Mesothelial cell of epicardium (in vitro differentiated cells): ENCODE measurements around the gene CRACR2B. TPM values are rescaled to one million over a fixed set of nuclear protein-coding genes. Genes with fewer than 3 reads are reported as not detected.
A peak's percentile ranks its signal among the peaks of the same experiment; 100 is the strongest.

Experiments
- DNase-seq, 2 experiments: peaks; one replicate each; pipeline ENCODE4 v3.0.0; 2021; ENCODE audit warnings: low spot score in 2 of 2; ENCODE audit not compliant: unreplicated experiment in 2 of 2
- H3K27ac Mint-ChIP-seq: 2 replicates; pipeline ENCODE4 v1.8.0; 2021; ENCODE audit warnings: mixed read lengths
- H3K27me3 Mint-ChIP-seq: 2 replicates; pipeline ENCODE4 v1.8.0; 2021; ENCODE audit warnings: low read depth, mixed read lengths
- H3K36me3 Mint-ChIP-seq: 2 replicates; pipeline ENCODE4 v1.8.0; 2021; ENCODE audit warnings: mixed read lengths
- H3K4me1 Mint-ChIP-seq: 2 replicates; pipeline ENCODE4 v1.8.0; 2021; ENCODE audit warnings: mixed read lengths
- H3K4me3 Mint-ChIP-seq: 2 replicates; pipeline ENCODE4 v1.8.0; 2021; ENCODE audit warnings: mild to moderate bottlenecking, moderate library complexity, mixed read lengths
- H3K9me3 Mint-ChIP-seq: 2 replicates; pipeline ENCODE4 v1.8.0; 2021; ENCODE audit warnings: mixed read lengths
- CTCF ChIP-seq: fragments of 200-600 bp; sonication (generic); IDR thresholded peaks from one replicate; pipeline ENCODE4 v1.5.0; 2021; ENCODE audit warnings: antibody characterized with exemption; ENCODE audit not compliant: unreplicated experiment
- total RNA-seq: library from RNA; stranded (reverse); gene quantifications from 3 replicates; pipeline ENCODE4 v1.2.1, GENCODE V29; 2021

The CRACR2B gene
- total RNA-seq, 1 donor from 2014 or later, result 9.9 TPM

DNA sequence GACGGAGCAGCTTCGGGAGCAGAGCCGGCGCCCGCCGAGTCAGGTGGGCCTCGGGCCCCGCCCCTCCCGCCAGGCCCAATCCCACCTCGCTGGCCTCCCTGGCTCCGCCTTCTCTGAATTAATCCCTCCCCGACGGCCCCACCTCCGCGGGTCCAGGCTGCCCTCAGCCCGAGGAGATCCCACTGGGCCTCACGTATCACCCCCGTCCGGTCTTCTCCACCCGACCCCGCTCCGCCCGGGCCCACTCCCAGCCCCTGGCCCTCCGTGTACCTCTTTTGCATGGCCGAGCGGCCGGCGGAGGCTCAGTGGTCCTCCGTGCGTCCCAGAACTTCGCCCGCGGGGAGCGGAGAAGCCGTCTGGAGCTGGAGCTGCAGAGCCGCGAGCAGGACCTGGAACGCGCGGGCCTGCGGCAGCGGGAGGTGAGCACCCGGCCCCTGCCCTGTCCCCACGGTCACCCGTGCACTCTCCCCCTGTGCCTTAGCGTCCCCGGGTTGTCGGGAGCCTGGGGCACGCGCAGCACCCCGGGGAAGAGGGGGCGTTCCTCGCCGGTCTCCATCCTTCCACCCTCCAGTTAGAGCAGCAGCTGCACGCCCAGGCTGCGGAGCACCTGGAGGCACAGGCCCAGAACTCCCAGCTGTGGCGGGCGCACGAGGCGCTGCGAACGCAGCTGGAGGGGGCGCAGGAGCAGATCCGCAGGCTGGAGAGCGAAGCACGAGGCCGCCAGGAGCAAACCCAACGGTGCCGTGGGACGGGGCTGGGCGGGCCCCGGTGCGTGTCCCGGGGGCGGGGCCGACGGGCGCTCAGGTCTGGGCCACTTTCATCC, 2.8 kb downstream of the CRACR2B start:
- Mint-ChIP-seq H3K27ac (no peak overlapping the region), H3K9me3 (no peaks in the 10 kb centered on the region), H3K27me3 (peaks cover 51% of the 10 kb centered on the region), H3K4me3 (peak overlapping the region; percentile 50), H3K36me3 (no peaks in the 10 kb centered on the region), H3K4me1 (peaks cover 43% of the 10 kb centered on the region)
- no peak for TF ChIP-seq CTCF
- peak in 1 of 2 experiments; percentile 86 for DNase-seq

GRCh38 chr11:831118-831864, 3.6 kb downstream of the CRACR2B start:
- TF ChIP-seq CTCF, result no peak
- Mint-ChIP-seq H3K9me3 (no peaks in the 10 kb centered on the region), H3K36me3 (no peaks in the 10 kb centered on the region), H3K27me3 (peaks cover 51% of the 10 kb centered on the region), H3K4me1 (peaks cover 43% of the 10 kb centered on the region), H3K4me3 (peak overlapping the region; percentile 58), H3K27ac (no peak overlapping the region)
- DNase-seq, result no peak

GRCh38 chr11:831961-832528, 4.3 kb downstream of the CRACR2B start:
- TF ChIP-seq CTCF, result no peak
- H3K27me3 Mint-ChIP-seq, result peaks cover 46% of the 10 kb centered on the region
- no peak overlapping the region for H3K27ac Mint-ChIP-seq

GRCh38 chr11:832529-833113, 4.9 kb downstream of the CRACR2B start, which contains the start of gene CD151:
Gene CD151, plus strand, starts transcription at chr11:832952. Its CDS starts 3,118 bp downstream, at chr11:836070.
- H3K9me3 Mint-ChIP-seq, result no peaks in the 10 kb centered on the region
- H3K27me3 Mint-ChIP-seq, result peaks cover 44% of the 10 kb centered on the region
- H3K4me3 Mint-ChIP-seq, result peak within 1 kb of the TSS; percentile 65
- no peaks in the 10 kb centered on the region for H3K36me3 Mint-ChIP-seq
- H3K27ac Mint-ChIP-seq, result peak within 1 kb of the TSS; percentile 12
- no peak for TF ChIP-seq CTCF
- DNase-seq, result no peak
- peaks cover 41% of the 10 kb centered on the region for H3K4me1 Mint-ChIP-seq

More at GRCh38 chr11:831961-832528, 4.3 kb downstream of the CRACR2B start:
- Mint-ChIP-seq H3K9me3 (no peaks in the 10 kb centered on the region), H3K4me1 (peaks cover 43% of the 10 kb centered on the region), H3K36me3 (no peaks in the 10 kb centered on the region), H3K4me3 (peak overlapping the region; percentile 58)
- no peak for DNase-seq

- no peak for DNase-seq
- Mint-ChIP-seq H3K9me3 (no peaks in the 10 kb centered on the region), H3K27ac (no peak overlapping the region), H3K36me3 (no peaks in the 10 kb centered on the region), H3K27me3 (peaks cover 37% of the 10 kb centered on the region), H3K4me3 (peak overlapping the region; percentile 65), H3K4me1 (peaks cover 34% of the 10 kb centered on the region)
- TF ChIP-seq CTCF, result no peak
These were observed 5.5 kb downstream of the CRACR2B start for GRCh38 chr11:833114-833791.
